Superior temporal gyrus (tissue), 1 donor: ENCODE data around the gene ZNF891.
A peak's percentile ranks its signal among the peaks of the same experiment; 100 is the strongest.

Experiments used
- DNase-seq: peaks from one replicate; pipeline ENCODE4 v3.0.0-alpha.2; 2016; ENCODE audit errors: extremely low spot score

ZNF891 gene

DNA sequence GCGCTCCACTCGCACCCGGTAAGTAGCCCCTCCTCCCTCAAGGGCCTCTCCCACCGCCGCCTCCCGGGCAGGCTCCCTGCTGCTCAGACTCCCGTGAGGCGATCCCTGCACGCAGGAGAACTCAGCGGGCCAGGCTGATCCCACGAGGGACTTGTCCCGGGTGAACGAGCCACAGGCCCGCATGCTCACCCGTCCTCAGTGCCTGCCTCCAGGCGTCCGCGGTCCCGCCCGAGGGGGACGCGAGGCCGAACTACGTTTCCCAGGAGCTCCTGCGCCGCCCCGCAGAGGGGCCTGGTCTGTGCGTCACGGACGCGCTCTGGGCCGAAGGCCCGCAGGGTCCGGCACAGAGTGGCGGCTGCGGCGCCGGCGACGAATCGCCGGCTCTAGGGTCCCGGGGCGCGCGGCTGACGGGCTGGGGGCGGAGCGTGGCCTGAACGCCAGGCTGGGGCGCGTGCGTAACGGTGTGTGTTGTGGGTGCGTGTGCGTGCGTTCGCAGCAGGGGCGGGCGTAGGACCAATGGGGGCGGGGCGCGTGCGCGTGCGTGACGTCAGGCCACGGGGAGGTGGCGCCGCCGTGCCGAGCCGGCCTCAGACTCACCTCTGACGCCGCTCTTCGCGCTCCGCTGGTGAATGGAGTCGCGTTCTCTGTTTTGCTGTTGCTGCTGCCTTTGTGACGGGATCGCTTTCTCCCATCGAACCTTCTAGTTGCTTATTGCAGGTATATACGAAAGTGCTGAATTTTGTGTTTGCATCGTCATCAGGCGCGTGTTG is at the start of gene ZNF891, which contains the start of gene ZNF10:
Gene ZNF891 (minus strand): TSS at position 237 of the 770 bp plus-strand sequence. CDS start 8,356 bp downstream, outside the sequence.
Gene ZNF10 (plus strand): TSS at position 590 of the 770 bp plus-strand sequence. CDS start 13,866 bp downstream, outside the sequence.
- DNase-seq = peak; percentile 92

DNA sequence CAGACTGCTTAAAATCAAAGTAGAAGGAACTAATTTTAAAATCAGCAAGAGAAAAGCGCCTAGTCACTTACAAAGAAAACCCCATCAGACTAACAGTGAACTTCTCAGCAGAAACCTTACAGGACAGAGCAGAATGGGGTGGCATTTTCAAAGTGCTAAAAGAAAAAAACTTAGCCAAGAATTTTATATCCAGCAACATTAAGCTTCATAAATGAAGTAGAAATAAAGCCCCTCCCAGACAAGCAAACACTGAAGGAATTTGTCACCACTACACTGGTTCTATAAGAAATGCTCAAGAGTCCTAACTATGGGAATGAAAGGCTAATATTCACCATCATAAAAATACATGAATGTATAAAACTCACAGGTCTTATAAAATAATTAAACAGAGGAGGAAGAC is 44.8 kb upstream of the ZNF891 start:
- DNase-seq = no peak

DNA sequence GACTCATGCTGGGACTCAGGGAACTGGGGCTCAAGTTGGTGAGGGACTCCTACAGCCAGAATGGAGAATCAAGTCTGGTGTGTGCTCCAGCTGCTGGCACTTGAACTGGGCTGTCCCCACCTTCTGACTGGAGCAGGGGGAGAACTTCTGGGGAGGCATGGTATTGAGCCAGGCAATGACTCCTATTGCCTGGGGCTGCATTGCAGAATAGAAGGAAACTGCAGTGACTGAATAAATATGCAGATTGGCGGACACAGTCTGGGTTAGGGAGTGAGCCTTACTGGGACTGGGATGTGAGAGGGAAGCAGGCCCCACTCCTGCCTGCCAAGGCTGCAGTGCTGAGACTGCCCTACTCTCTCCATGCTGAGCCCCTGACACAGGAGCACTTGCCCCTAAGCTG is 42.4 kb upstream of the ZNF891 start:
- DNase-seq = no peak

DNA sequence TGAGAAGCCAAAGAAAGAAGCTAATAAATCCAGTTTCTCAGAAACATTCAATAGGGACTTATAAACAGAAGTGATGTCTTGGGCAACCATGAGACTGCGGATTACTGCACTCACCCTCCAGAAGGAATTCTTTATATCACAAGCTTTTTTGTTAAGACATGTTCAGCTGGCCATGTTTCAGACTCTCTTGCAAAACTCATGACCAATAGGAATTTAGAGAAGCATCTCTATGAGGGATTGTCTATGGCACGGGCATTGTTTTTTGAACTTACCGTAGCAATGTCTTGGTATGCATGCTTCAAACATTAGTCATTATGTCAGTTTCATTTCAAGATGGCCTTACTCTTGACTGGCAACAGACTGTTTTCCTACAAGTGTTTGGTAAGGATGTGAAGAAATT is 35.7 kb upstream of the ZNF891 start:
- DNase-seq = no peak

DNA sequence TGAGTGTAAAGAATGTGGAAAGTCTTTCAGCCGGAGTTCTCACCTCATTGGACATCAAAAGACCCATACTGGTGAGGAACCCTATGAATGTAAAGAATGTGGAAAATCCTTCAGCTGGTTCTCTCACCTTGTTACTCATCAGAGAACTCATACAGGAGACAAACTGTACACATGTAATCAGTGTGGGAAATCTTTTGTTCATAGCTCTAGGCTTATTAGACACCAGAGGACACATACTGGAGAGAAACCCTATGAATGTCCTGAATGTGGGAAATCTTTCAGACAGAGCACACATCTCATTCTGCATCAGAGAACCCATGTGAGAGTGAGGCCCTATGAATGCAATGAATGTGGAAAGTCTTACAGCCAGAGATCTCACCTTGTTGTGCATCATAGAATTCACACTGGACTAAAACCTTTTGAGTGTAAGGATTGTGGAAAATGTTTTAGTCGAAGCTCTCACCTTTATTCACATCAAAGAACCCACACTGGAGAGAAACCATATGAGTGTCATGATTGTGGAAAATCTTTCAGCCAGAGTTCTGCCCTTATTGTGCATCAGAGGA is 26.1 kb upstream of the ZNF891 start:
- no peak for DNase-seq

DNA sequence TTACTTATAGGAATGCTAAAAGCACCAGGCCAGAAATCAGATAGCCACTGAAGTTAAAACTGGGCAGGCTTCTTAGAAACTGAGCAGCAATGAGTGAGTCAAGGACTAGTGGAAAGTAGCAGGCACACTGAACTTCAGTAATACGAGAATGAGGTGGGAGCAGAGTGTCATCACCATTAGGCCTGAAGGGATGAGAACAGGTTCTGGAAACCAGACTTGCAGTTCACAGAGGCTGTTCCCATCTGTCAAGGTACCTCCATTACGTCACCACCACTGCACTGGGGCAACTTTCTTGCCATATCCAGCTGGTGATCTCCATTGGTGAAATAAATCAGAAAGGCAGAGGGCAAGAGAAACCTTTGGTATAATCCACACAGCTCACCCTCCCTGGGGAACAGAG is 15.9 kb upstream of the ZNF891 start:
- no peak for DNase-seq

DNA sequence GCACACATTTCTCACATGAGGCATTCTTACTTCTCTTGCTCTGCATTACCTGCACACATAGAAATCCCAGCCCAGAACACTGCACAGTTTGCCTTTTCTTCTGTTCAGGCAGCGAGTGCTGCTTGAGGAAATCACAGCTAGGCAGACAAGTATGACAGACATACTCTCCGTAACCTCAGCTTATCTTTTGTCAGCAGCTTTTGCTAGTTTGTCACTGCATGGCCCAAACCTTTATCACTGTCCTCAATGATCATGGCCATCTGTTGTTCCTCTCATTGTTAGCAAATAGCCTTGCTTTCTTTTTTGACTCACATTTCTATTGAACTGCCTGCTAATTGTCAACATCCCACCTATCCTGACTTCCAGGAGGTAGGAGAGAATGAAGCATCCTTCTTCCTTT is 5.7 kb upstream of the ZNF891 start:
- DNase-seq = no peak

DNA sequence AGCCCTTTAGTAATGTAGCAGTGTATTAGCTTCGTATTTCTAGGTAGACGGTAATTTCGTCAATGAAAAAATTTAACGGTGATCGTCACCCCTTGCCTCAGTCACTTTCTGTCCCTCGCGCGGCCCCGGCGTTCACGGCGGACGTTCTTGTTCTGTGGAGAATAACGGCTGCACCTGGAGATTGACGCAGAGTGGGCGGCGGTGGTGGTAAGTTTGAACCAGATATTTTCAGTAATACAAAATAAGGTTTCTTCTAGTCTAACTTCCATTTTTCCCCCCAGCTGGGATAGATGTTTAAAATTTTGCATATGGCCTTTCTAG is 694 bp upstream of the ZNF891 start:
- DNase-seq = no peak

DNA sequence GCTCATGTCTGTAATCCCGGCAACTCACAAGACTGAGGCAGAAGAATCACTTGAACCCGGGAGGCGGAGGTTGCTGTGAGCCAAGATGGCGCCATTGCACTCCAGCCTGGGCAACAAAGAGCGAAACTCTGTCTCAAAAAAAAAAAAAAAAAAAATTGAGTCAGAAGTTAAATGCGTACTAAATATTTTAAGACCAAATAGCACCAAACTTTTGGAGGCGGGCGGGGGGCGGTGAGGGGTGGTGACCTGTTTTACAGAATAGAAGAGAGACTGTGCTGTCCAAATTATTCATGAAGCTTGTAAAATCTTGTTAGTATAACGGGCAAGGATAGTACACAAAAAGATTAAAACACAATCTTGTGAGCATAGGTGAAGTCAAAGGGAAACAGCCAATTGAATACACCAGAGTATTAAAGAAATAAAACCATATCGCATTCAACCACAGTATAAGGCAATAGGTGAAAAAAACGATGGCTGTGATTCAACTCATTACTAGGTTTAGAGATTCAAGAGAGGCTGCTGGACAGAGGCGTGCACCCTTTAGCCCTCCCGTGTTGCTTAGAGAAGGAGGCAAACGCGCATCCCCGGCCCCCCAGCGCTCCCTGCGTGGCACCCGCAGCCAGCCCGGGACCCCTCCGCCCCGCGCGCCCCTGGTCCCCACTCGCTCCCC is 571 bp downstream of the ZNF891 start:
- peak; percentile 22 for DNase-seq

DNA sequence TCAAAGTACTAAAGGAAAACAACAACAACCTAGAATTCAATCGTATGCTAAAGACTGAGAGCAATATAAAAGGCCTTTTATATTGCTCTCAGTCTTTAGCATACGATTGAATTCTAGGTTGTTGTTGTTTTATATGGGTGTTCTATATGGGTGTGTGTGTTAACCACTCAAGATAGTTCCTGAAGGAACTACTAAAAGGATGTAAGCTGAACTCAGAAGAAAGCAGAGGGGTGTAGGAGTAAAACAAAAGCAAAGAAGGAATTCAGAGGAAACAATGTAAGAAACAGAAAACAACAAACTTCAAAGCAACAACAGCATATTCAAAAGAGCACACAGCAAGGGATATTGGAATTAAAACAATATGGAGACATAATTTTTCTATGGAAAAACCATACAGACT is 5.4 kb downstream of the ZNF891 start:
- no peak for DNase-seq

DNA sequence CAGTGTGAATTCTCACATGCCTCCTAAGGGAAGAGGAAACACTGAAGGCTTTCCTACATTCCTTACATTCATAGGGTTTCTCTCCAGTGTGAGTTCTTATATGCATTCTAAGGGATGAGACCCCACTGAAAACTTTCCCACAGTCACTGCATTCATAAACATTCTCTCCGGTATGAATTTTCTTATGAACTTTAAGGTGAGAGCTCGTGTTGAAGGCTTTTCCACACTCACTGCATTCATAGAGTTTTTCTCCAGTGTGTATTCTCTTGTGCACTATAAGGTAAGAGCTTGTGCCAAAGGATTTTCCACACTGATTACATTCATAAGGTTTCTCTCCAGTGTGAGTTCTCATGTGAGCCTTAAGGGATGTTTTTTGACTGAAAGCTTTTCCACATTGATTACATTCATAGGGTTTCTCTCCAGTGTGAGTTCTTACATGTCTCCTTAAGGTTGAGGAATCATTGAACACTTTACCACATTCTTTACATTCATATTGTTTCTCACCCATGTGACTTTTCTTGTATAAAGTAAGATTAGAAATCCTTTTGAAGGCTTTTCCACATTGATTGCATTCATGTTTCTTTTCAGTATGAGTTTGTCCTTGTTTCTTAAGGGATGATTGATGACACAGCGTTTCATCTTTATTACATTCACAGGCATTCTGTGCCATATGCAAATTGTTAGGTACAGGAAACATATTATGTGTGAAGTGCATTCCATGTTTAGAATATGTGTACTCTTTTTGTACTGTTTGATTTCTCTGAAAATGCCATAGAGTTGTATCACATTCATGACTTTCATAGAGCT is 9.5 kb downstream of the ZNF891 start:
- no peak for DNase-seq

DNA sequence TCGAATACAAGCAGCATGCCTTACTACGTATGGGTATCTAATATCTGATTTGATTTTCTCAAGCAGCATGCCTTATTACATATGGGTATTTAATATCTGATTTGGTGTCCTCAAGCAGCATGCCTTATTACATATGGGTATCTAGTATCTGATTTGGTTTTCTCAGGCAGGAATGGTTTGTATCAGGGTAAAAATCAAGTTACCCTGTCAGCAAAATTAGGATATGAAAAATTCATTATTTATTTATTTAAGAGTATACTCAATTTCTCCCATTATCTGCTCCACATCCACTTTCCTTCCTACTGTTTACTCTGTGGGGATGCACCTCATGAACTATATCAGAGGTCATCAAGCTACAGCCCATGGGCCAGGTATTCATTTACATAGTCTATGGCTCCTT is 21.9 kb downstream of the ZNF891 start:
- no peak for DNase-seq

DNA sequence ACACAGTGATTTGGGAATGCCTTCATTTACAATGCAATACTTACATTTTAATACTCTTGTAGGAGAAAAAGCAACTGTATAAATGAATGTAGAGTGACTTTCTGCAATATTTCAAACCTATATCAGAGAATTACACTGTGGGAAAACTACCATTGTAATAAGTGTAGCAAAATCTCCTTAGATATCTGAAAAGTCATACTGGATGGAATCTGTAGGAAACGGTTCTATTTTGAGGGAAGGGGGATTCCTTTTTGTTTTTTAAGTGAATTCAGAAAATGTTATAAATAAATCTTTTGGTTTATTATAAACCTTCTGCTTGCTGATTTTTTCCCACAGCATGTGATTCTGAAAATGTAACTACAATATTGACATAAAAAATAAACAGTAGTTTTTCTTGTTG is 23.0 kb downstream of the ZNF891 start:
- DNase-seq = no peak

DNA sequence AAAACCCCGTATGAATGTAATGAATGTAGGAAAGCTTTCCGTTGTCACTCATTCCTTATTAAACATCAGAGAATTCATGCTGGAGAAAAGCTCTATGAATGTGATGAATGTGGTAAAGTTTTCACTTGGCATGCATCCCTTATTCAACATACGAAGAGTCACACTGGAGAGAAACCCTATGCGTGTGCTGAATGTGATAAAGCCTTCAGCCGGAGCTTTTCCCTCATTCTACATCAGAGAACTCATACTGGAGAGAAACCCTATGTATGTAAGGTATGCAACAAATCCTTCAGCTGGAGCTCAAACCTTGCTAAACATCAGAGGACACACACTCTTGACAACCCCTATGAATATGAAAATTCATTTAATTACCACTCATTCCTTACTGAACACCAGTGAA is 23.8 kb downstream of the ZNF891 start:
- DNase-seq = no peak

DNA sequence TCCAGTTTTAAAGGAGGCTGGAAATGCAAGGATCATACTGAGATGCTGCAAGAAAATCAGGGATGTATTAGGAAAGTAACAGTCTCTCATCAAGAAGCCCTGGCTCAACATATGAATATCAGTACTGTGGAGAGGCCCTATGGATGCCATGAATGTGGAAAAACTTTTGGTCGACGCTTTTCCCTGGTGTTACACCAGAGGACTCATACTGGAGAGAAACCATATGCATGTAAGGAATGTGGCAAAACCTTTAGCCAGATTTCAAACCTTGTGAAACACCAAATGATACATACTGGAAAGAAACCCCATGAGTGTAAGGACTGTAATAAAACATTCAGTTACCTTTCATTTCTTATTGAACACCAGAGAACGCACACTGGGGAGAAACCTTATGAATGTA is 24.5 kb downstream of the ZNF891 start:
- no peak for DNase-seq

DNA sequence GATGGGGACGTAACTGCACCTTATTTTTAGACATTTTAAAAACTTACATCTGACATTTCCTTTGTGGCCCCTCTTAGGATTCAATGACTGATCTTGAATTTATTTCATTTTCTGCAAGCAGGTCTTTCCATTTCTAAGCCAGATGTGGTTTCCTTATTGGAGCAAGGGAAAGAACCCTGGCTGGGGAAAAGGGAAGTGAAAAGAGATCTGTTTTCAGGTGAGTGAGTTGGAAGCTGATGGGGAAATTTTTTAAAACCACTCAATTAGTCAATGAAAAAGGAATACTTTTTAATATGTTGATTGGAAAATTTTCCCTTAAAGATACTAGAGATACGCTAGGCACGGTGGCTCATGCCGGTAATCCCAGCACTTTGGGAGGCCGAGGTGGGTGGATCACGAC is 46.7 kb downstream of the ZNF891 start:
- no peak for DNase-seq

DNA sequence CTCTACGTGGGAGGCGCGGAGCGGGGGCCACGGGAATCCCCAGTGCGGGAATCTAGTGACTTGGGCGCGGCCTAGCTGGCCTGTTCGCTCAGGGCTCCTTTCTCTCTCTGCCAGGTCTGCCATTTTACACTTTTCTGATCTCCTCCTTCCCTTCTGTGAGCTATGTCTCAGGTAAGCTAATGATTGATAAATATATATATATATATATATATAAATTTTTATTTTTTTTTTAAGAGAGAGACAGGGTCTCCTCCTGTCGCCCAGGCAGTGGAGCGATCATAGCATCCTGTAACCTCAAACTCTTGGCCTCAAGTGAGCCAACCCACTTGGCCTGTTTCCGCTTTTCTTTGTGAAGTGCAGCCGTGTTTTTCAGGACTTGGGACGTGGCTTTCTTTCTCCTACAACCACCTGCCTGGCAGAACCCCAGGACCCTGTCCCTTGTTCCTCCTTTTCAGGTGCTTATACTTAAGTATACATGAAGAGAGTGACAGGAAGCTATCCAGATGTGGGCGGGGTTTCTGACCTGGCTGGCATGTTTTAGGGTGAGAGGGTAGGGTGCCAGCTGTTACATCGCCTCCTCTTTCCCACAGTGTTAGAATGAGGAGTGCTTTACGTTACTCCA is 48.8 kb downstream of the ZNF891 start:
- DNase-seq = no peak

DNA sequence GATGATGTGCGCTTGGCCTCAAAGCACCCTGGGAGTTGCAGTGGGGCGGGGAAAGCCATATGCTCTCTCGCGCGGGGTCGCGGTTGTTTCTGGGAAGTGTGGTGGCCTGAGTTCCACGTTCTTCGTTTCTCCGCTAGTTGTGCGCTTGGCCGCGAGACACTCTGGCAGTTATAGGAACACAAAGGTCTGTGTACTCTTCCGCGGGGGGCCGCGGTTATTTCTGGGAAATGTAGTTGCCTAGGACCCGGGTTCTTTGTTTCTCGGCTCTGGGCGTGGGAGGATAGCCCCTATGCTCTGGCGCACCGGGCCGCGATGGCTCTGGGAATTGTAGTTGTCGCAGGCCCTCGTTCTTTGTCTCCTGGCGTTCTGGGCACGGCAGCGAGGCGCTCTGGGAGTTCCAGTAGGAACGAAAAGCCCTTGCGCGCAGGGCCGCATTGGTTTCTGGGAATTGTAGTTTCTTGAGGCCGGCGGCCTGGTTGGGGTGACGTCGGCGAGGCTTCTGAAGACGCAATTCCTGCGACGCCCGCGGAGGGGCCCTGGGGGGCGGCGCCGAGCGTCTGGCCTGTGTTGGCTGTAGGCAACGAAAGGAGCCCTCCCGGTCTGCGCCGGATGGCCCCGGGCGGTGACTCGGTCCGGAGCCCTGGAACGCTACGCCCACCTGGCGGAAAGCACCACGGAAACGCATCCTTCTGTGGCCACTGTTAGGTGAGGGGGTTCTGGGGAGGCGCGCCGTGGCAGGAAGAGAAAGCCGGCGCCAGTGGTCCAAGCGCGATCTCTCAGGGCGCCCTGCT is 49.5 kb downstream of the ZNF891 start, which contains the start of gene ZNF140:
Gene ZNF140 (plus strand): TSS at position 556 of the 791 bp plus-strand sequence. CDS start 398 bp downstream, outside the sequence.
- peak; percentile 99 for DNase-seq

DNA sequence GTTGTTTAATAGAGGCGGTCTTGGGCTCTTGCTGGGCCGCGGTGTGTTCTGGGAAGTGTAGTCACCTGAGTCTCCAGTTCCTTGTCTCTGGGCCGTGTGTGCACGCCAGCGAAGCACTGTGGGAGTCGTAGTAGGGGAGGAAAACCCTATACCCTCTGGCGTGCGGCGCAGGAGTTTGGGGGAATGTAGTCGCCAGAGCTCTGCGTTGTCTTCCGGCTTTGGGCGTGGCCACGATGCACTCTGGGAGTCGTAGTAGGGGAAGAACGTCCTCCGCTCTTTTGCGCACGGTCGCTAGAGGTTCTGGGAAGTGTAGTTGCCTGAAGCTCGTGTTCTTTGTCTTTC is 50.1 kb downstream of the ZNF891 start:
- peak; percentile 99 for DNase-seq

DNA sequence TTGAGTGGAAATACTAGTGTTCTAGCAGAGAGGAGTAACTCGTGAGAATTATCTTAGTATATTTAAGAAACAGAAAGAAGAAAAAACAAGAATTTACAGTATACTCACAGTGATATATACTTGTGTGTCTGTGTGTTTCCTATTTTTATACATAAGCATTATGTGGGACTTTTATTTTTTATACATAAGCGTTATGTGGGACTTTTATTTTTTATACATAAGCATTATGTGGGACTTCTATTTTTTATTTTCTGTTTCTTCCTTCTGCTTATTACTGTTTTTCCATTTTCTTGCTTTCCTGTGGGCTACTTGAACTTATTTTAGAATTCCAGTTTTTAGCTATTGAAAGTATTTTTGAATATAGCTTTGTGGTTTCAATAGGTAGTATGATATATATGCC is 56.2 kb downstream of the ZNF891 start:
- no peak for DNase-seq

DNA sequence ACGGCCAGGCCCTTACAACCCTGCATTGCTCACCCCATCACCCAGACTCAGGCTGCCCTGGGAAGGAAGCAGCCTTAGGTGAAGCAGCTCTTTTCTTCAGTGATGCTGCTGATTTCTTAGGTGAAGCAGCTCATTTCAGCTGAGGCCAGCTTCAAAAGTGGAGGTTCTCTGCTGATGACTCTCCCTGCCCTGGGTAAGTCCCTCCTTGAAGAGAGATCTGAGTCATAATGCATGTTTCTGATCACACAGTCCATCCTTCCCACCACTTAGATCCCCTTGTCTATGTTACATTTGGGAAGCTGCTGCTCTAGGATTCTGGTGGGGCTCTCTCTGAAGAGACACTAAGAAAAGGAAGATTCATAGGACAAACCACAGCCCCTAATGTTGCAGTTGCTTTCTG is 66.5 kb downstream of the ZNF891 start:
- DNase-seq = no peak
